ENCODE data around the gene PCED1A. TPM values are rescaled to one million over a fixed set of nuclear protein-coding genes. Genes with fewer than 3 reads are reported as not detected.

The PCED1A gene
- total RNA-seq, 2 donors from 2014 or later = 52.8 to 58.9 TPM

DNA sequence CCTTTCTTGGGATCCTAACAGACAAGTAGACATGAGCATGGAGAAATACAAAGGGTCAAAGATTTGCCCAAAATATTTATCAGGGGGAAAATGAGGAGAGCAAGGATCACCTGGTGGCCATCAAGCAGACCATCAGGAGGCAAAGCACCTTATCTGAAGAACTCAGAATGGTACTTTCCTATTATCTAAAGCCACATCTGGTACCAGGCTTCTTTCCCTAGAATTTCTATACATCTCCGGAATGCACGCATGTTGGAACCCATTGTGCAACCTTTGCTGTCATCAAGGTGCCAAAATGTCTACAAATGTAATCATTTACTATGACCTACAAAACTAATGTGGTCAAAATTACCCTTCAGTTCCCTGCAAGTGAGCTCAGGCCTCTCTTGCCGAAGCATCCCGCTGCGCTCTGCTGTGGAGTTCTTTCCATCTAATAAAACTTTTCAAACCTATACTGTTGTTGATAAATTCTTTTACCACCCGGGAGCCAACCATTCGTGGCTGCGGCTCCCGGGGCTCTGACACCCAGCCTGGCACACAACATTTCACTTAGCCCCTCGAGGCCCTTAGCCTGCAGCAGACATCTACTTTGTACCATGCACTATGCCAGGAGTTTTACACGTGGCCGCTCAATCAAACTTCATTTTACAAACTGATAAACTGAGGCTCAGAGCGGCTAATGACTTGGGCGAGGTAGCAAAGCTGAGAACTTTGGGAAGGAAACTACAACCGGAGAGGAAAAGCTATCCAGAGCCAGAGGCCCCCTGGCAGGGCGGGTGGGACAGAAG, 36.2 kb downstream of the PCED1A start:
- DNase-seq = no peak
- Mint-ChIP-seq H3K27me3 (ENCODE audit: low read depth) (peaks cover 65% of the 10 kb centered on the region), H3K9me3 (no peaks in the 10 kb centered on the region), H3K4me1 (ENCODE audit: low read depth) (peaks cover 27% of the 10 kb centered on the region), H3K27ac (no peak overlapping the region), H3K4me3 (no peak overlapping the region), H3K36me3 (ENCODE audit: insufficient read depth in 2 of 2) (peaks cover 3 to 6% of the 10 kb centered on the region in 2 donors)
- no peak for ATAC-seq (replicated peaks in 1 of 2)

DNA sequence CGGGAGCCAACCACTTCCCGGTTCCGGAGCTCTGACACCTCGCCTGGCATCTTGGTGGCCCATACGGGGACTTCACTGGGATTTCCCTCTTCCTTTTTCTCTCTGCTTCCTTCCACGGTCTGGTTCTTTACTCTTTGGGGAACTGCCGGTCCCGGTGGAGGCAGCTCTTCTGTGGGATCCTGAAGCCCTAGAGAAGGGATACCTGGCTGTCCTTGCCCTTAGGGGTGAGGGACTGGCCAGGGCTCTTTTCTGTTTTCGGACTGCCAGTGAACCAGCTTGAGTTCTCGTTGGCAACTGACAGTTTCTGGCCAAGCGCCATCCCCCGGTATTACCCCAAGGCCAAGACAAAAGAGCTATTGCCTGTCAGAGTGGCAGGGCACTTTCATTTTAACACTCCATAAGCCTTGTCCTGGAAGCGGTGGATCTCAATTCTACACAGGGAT, 39.1 kb downstream of the PCED1A start:
- Mint-ChIP-seq H3K27me3 (ENCODE audit: low read depth) (peaks cover 68% of the 10 kb centered on the region), H3K9me3 (no peaks in the 10 kb centered on the region), H3K4me3 (peak overlapping the region; percentile 79 to 88), H3K4me1 (ENCODE audit: low read depth) (peaks cover 27% of the 10 kb centered on the region), H3K27ac (no peak overlapping the region), H3K36me3 (ENCODE audit: insufficient read depth in 2 of 2) (peaks cover 3 to 6% of the 10 kb centered on the region in 2 donors)
- DNase-seq (no peak), ATAC-seq (replicated peaks in 1 of 2) (no peak)

- DNase-seq = peak; percentile 33 to 52
Measured at GRCh38 chr20:2800521-2801285, 39.8 kb downstream of the PCED1A start, which contains the start of gene CPXM1. TSS of gene CPXM1 (minus strand) at chr20:2800627. CDS start at chr20:2800572, 55 bp downstream.

GRCh38 chr20:2799688-2800520, 40.6 kb downstream of the PCED1A start:
- Mint-ChIP-seq H3K9me3 (no peaks in the 10 kb centered on the region), H3K27me3 (ENCODE audit: low read depth) (peaks cover 57% of the 10 kb centered on the region)
- DNase-seq = no peak

More at GRCh38 chr20:2800521-2801285, 39.8 kb downstream of the PCED1A start, which contains the start of gene CPXM1:
- no peaks in the 10 kb centered on the region for H3K9me3 Mint-ChIP-seq
- H3K27me3 Mint-ChIP-seq (ENCODE audit: low read depth) = peaks cover 62% of the 10 kb centered on the region
- H3K36me3 Mint-ChIP-seq (ENCODE audit: insufficient read depth in 2 of 2) = peaks cover 3 to 6% of the 10 kb centered on the region in 2 donors
- peak within 1 kb of the TSS; percentile 29 for H3K27ac Mint-ChIP-seq
- H3K4me3 Mint-ChIP-seq = peak within 1 kb of the TSS; percentile 89 to 95
- H3K4me1 Mint-ChIP-seq (ENCODE audit: low read depth) = peaks cover 27% of the 10 kb centered on the region
- peak; percentile 64 to 74 for ATAC-seq (replicated peaks in 1 of 2)

DNA sequence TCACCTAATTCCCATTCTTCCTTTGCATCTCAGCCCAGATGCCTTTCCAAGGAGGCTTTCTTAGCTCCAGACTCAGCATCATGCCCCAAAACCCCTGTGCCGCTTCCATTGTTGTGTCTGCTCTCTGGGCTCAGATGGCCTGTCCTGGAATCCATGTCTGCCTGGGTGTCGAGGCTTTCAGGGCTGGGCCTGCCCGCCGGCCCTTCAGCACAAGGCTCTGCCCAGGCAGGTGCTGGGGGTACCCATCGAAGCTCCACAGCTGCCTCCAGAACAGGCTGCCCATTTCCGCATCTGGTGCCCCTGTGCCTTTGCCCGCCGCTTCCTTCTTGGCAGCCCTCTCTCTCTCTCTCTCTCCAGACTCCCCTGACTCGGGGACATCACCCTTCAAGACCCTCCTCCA, 41.2 kb downstream of the PCED1A start:
- peaks cover 27% of the 10 kb centered on the region for H3K4me1 Mint-ChIP-seq (ENCODE audit: low read depth)
- peaks cover 3 to 6% of the 10 kb centered on the region in 2 donors for H3K36me3 Mint-ChIP-seq (ENCODE audit: insufficient read depth in 2 of 2)
- ATAC-seq (replicated peaks in 1 of 2) = no peak
- no peaks in the 10 kb centered on the region for H3K9me3 Mint-ChIP-seq
- peak overlapping the region; percentile 89 to 95 for H3K4me3 Mint-ChIP-seq
- DNase-seq = no peak
- H3K27ac Mint-ChIP-seq = no peak overlapping the region
- H3K27me3 Mint-ChIP-seq (ENCODE audit: low read depth) = peaks cover 53% of the 10 kb centered on the region

More at GRCh38 chr20:2799688-2800520, 40.6 kb downstream of the PCED1A start:
- Mint-ChIP-seq H3K4me1 (ENCODE audit: low read depth) (peaks cover 27% of the 10 kb centered on the region), H3K36me3 (ENCODE audit: insufficient read depth in 2 of 2) (peaks cover 3 to 6% of the 10 kb centered on the region in 2 donors), H3K4me3 (peak overlapping the region; percentile 89 to 95), H3K27ac (peak overlapping the region; percentile 17)
- ATAC-seq (replicated peaks in 1 of 2) = peak; percentile 30 to 31

DNA sequence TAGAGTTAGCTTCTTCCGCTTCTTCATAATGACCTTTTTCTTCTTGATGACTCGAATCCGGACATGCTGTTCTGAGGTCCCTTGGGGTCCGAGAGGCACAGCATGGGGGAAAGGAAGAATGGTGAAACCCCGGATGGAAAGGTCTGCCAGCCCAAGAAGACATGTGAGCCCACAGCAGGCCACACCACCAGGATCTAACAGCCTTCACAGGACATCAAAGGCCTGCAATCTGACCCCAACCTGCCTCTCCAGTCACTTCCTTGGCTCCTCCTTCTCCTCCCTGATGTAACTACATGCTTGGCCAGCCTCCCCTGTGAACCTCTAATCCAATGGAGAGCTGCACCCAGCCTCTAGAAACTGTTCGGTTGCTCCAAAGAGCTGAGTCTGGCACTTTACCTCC, 41.6 kb downstream of the PCED1A start:
- peaks cover 27% of the 10 kb centered on the region for H3K4me1 Mint-ChIP-seq (ENCODE audit: low read depth)
- ATAC-seq (replicated peaks in 1 of 2) (no peak), DNase-seq (no peak)
- H3K9me3 Mint-ChIP-seq = no peaks in the 10 kb centered on the region
- H3K27ac Mint-ChIP-seq = no peak overlapping the region
- H3K27me3 Mint-ChIP-seq (ENCODE audit: low read depth) = peaks cover 48% of the 10 kb centered on the region
- peaks cover 3 to 6% of the 10 kb centered on the region in 2 donors for H3K36me3 Mint-ChIP-seq (ENCODE audit: insufficient read depth in 2 of 2)
- H3K4me3 Mint-ChIP-seq = peak overlapping the region; percentile 89 to 95

DNA sequence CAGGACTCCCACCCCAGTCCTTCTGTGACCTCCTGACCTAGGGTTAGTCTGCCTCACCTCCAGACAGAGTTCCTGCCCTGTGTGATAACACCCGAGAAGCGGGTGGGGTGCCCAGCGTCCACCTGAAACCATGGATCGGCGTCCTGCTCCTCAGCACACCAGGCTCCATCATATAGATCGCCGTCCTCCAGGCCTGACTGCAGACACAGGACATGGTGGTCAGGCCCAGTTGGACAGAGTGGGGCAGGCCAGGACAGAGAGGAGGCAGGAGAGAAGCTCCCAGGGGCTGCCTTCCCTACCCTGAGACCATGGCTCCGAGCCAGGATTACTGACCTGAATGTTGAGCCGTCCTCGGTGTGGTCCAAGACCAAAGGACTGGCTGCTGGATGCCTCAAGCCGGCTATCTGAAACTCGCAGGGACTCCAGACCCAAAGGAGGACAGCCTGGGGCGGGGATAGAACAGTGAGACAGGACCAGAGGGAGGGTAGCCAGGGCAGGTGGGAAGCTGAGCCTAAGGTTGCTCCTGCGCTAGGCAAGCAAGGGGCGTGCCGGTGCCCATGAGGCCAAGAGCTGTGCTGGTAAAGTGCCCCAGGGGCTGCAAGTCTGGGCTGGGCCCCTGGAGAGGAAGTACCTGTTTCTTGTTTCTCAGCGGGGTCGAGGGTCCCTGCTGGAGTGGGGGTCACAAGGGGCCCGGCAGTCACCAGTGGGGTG, 42.2 kb downstream of the PCED1A start:
- Mint-ChIP-seq H3K27ac (no peak overlapping the region), H3K36me3 (ENCODE audit: insufficient read depth in 2 of 2) (peaks cover 3 to 6% of the 10 kb centered on the region in 2 donors), H3K4me3 (no peak overlapping the region), H3K4me1 (ENCODE audit: low read depth) (peaks cover 27% of the 10 kb centered on the region), H3K27me3 (ENCODE audit: low read depth) (peaks cover 50% of the 10 kb centered on the region), H3K9me3 (no peaks in the 10 kb centered on the region)
- no peak for DNase-seq
- ATAC-seq (replicated peaks in 1 of 2) = no peak

- no peak overlapping the region for H3K4me3 Mint-ChIP-seq
- peaks cover 47% of the 10 kb centered on the region for H3K27me3 Mint-ChIP-seq (ENCODE audit: low read depth)
- DNase-seq = no peak
- peaks cover 27% of the 10 kb centered on the region for H3K4me1 Mint-ChIP-seq (ENCODE audit: low read depth)
- peaks cover 3 to 6% of the 10 kb centered on the region in 2 donors for H3K36me3 Mint-ChIP-seq (ENCODE audit: insufficient read depth in 2 of 2)
- no peak overlapping the region for H3K27ac Mint-ChIP-seq
- no peak for ATAC-seq (replicated peaks in 1 of 2)
- no peaks in the 10 kb centered on the region for H3K9me3 Mint-ChIP-seq
Measured at GRCh38 chr20:2797136-2797983, 43.1 kb downstream of the PCED1A start.

- no peak for DNase-seq
- no peak overlapping the region for H3K4me3 Mint-ChIP-seq
- H3K9me3 Mint-ChIP-seq = no peaks in the 10 kb centered on the region
- peaks cover 20% of the 10 kb centered on the region for H3K4me1 Mint-ChIP-seq (ENCODE audit: low read depth)
- H3K27me3 Mint-ChIP-seq (ENCODE audit: low read depth) = peaks cover 42% of the 10 kb centered on the region
- no peak overlapping the region for H3K27ac Mint-ChIP-seq
- H3K36me3 Mint-ChIP-seq (ENCODE audit: insufficient read depth in 2 of 2) = peaks cover 3 to 6% of the 10 kb centered on the region in 2 donors
- no peak for ATAC-seq (replicated peaks in 1 of 2)
Measured at GRCh38 chr20:2796011-2796660, 44.3 kb downstream of the PCED1A start.

GRCh38 chr20:2795451-2795850, 45.0 kb downstream of the PCED1A start:
- Mint-ChIP-seq H3K27ac (no peak overlapping the region), H3K27me3 (ENCODE audit: low read depth) (peaks cover 38% of the 10 kb centered on the region), H3K4me3 (no peak overlapping the region), H3K9me3 (no peaks in the 10 kb centered on the region), H3K4me1 (ENCODE audit: low read depth) (peaks cover 15% of the 10 kb centered on the region), H3K36me3 (ENCODE audit: insufficient read depth in 2 of 2) (peaks cover 3 to 4% of the 10 kb centered on the region in 2 donors)
- DNase-seq = no peak
- no peak for ATAC-seq (replicated peaks in 1 of 2)

DNA sequence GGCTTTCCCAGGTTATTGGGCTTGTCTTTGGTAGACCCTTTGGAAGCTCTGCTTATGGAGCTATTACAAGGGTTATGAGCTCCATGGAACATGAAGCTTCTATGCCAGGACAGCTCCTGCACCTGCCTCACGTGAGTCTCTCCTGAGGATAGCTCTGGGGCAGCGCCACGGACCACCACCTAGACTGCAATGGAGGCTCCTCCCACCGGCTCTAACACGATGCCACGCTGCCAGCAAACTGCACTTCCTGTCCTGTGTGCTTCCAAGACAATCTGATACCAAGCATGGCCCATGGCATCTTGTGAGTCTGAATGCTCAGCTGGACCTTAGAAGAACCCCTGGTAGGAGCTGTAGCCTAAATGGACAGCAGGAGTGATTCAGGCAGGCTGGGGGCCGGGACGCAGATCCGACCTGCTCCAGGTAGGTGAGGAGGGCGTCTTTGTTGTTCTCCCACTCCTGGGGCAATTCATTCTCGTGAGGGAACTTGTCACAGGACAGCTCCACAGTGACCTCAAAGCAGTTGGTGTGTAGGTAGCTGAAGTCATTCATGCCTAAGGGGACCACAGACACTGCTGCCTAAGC, 45.5 kb downstream of the PCED1A start:
- Mint-ChIP-seq H3K4me1 (ENCODE audit: low read depth) (peaks cover 12% of the 10 kb centered on the region), H3K27me3 (ENCODE audit: low read depth) (peaks cover 38% of the 10 kb centered on the region), H3K27ac (no peak overlapping the region), H3K36me3 (ENCODE audit: insufficient read depth in 2 of 2) (peaks cover 3% of the 10 kb centered on the region in 2 donors), H3K9me3 (no peaks in the 10 kb centered on the region), H3K4me3 (no peak overlapping the region)
- ATAC-seq (replicated peaks in 1 of 2) (no peak), DNase-seq (no peak)

All from activated T-cell treated with anti-CD3 and anti-CD28 coated beads, Interleukin-2, amount 50 U/mL, for 72 hours (primary cell).